Stomach (tissue), 19 donors: ENCODE results near the gene OR8B4. TPM values are rescaled to one million over a fixed set of nuclear protein-coding genes. Genes with fewer than 3 reads are reported as not detected.
A peak's percentile ranks its signal among the peaks of the same experiment; 100 is the strongest.

Experiments
- DNase-seq, 2 donors: peaks; one replicate each; pipeline versions ENCODE4 v3.0.0 to v3.0.0-alpha.2; 2013 to 2019
- H3K27ac ChIP-seq, 5 donors: fragments of 200-600 bp in 4 of 5; sonication (generic) in 4 of 5; one replicate each; pipeline ENCODE4 v1.5.1; 2013 to 2019; ENCODE audit warnings: mild to moderate bottlenecking in 1 of 5, moderate library complexity in 1 of 5
- H3K27me3 ChIP-seq, 3 donors: fragments of 200-600 bp; sonication (generic); one replicate each; pipeline ENCODE4 v1.5.1; 2017 to 2019; ENCODE audit warnings: mixed run types in 1 of 3
- H3K36me3 ChIP-seq, 4 donors: fragments of 200-600 bp; sonication (generic); 1 replicate in 3 of 4; 2 replicates in 1 of 4; pipeline ENCODE4 v1.5.1; 2016 to 2019
- H3K4me1 ChIP-seq, 4 donors: fragments of 200-600 bp; sonication (generic); one replicate each; pipeline ENCODE4 v1.5.1; 2016 to 2019
- H3K4me3 ChIP-seq, 4 donors: fragments of 200-600 bp; sonication (generic) in 3 of 4; one replicate each; pipeline ENCODE4 v1.5.1; 2016 to 2019; ENCODE audit warnings: mild to moderate bottlenecking in 1 of 4
- H3K9me3 ChIP-seq, 4 donors: fragments of 200-600 bp; sonication (generic); one replicate each; pipeline ENCODE4 v1.5.1; 2016 to 2019
- EP300 ChIP-seq: sonication (generic); formaldehyde crosslinking; IDR thresholded peaks from one replicate; pipeline ENCODE4 v1.6.1; 2017; ENCODE audit warnings: antibody characterized with exemption
- POLR2A ChIP-seq, 4 donors: fragments of 450-650 bp; IDR thresholded peaks; one replicate each; pipeline ENCODE4 v1.6.1; 2016; ENCODE audit warnings: antibody characterized with exemption in 4 of 4, control low read depth in 2 of 4, mild to moderate bottlenecking in 1 of 4, moderate library complexity in 1 of 4
- POLR2AphosphoS5 ChIP-seq, 3 donors: sonication (generic); formaldehyde crosslinking; IDR thresholded peaks; one replicate each; pipeline ENCODE4 v1.6.1; 2016; ENCODE audit warnings: antibody characterized with exemption in 3 of 3
- WGBS, 5 donors: extraction: QIAGEN DNeasy Blood & Tissue Kit in 3 of 5; methylation state at CpG; one replicate each; pipeline versions ENCODE4 v1.1.5 to v1.1.7; 2013 to 2018; 5-methylcytosine and 5-hydroxymethylcytosine counted together
- intact Hi-C: fragments of 100-400 bp; cut with DNase I; formaldehyde crosslinking; loops from one replicate; pipeline ENCODE4 v1.15.1; 2023; ENCODE audit warnings: low total_unique reads
- long read RNA-seq, 10 donors: transcript quantifications; one replicate each; lab custom pipeline, GENCODE V29; 2026
- polyA plus RNA-seq, 3 donors: library from polyadenylated mRNA; stranded (reverse); fragments of 200-250 nt; gene quantifications; one replicate each; pipeline ENCODE4 v1.2.3, GENCODE V29; 2013
- total RNA-seq, 5 donors: library from RNA; depleted of rRNA; stranded (reverse); fragments of >200 nt; gene quantifications; one replicate each; pipeline versions ENCODE4 v1.1.0 to v1.2.3, GENCODE V29; 2014 to 2016
- TF ChIP-seq, protein P1 (sequence below), 7 experiments: fragments of 450-650 bp in 4 of 7; fragments of 200-600 bp in 3 of 7; sonication (generic) in 3 of 7; IDR thresholded peaks; one replicate each; pipeline ENCODE4 v1.5.1; 2016 to 2019; ENCODE audit warnings: antibody characterized with exemption in 7 of 7, control low read depth in 2 of 7, mild to moderate bottlenecking in 1 of 7
- donor health status: healthy with polysubstance abuse.
- donor health status: Bipolar disorder and iron deficiency.
- donor health status: healthy.

OR8B4 gene, protein sequence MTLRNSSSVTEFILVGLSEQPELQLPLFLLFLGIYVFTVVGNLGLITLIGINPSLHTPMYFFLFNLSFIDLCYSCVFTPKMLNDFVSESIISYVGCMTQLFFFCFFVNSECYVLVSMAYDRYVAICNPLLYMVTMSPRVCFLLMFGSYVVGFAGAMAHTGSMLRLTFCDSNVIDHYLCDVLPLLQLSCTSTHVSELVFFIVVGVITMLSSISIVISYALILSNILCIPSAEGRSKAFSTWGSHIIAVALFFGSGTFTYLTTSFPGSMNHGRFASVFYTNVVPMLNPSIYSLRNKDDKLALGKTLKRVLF
- total RNA-seq, result not detected
- not detected for polyA plus RNA-seq
- long read RNA-seq, donor 1, result 0 reads
- long read RNA-seq, donor 2, result 0 reads
- long read RNA-seq, donor 3, result 0 reads
- long read RNA-seq, donor 4, result 0 reads
- long read RNA-seq, donor 5, result 0 reads
- long read RNA-seq, donor 6, result 0 reads
- long read RNA-seq, donor 7, result 0 reads
- long read RNA-seq, donor 8, result 0 reads
- long read RNA-seq, donor 9, result 0 reads
- long read RNA-seq, donor 10, result 0 reads

DNA sequence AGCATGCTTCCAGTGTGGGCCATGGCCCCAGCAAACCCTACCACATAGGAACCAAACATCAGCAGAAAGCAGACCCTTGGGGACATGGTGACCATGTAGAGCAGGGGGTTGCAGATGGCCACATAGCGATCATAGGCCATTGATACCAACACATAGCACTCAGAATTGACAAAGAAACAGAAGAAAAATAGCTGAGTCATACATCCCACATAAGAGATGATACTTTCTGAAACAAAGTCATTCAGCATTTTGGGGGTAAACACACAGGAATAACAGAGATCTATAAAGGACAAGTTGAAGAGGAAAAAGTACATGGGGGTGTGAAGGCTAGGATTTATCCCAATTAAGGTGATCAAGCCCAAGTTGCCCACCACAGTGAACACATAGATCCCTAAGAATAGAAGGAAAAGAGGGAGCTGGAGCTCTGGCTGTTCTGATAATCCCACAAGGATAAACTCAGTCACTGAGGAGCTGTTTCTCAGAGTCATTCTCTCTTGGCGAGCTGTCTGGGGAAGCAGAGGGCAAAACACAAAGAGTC is at the start of gene OR8B4:
Gene OR8B4 (minus strand): TSS at position 488 of the 538 bp plus-strand sequence. CDS start 0 bp downstream, at position 488.
- intact Hi-C loops, result no loop called here
- no peak for DNase-seq
- peaks cover 0 to 9% (median 0%) of the 10 kb centered on the region in 3 donors for H3K27me3 ChIP-seq
- 57 to 93% (median 87%) methylated on average over 2 of the region's 2 CpGs for WGBS, 5 donors
- H3K4me1 ChIP-seq, result no peaks in the 10 kb centered on the region
- TF ChIP-seq, protein P1, sequence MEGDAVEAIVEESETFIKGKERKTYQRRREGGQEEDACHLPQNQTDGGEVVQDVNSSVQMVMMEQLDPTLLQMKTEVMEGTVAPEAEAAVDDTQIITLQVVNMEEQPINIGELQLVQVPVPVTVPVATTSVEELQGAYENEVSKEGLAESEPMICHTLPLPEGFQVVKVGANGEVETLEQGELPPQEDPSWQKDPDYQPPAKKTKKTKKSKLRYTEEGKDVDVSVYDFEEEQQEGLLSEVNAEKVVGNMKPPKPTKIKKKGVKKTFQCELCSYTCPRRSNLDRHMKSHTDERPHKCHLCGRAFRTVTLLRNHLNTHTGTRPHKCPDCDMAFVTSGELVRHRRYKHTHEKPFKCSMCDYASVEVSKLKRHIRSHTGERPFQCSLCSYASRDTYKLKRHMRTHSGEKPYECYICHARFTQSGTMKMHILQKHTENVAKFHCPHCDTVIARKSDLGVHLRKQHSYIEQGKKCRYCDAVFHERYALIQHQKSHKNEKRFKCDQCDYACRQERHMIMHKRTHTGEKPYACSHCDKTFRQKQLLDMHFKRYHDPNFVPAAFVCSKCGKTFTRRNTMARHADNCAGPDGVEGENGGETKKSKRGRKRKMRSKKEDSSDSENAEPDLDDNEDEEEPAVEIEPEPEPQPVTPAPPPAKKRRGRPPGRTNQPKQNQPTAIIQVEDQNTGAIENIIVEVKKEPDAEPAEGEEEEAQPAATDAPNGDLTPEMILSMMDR (IDR thresholded peaks at IDR 0.05), result no peak
- no peak for TF ChIP-seq POLR2A (IDR thresholded peaks at IDR 0.05)
- TF ChIP-seq POLR2AphosphoS5 (IDR thresholded peaks at IDR 0.05), result no peak
- no peak for TF ChIP-seq EP300
- no peaks in the 10 kb centered on the region for H3K36me3 ChIP-seq
- peaks cover 0 to 4% (median 0%) of the 10 kb centered on the region in 4 donors for H3K9me3 ChIP-seq
- H3K27ac ChIP-seq, result no peak within 1 kb of the TSS
- no peak within 1 kb of the TSS for H3K4me3 ChIP-seq

DNA sequence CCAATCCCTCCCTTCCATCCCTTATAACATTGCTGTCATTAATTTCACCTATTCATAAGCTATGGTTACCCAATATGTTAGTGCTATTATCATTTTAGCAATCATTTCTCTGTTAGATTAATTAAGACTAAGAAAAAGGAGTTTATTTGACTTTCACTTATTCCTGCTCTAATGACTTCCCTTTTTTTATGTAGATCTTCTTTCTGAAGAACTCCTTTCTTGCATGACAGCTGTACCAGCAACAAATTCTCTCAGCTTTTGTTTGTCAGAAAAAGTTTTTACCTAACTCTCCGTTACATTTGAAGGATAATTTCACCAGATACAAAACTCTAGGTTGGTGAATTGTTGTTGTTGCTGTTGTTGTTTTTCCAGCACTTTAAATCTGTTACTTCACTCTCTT is 49.4 kb upstream of the OR8B4 start:
- H3K4me3 ChIP-seq, result no peak overlapping the region
- no peaks in the 10 kb centered on the region for H3K9me3 ChIP-seq
- no peak for DNase-seq
- no peaks in the 10 kb centered on the region for H3K36me3 ChIP-seq
- intact Hi-C loops, result no loop called here
- 33 to 73% (median 61%) methylated on average over 1 of the region's 1 CpG for WGBS, 5 donors
- TF ChIP-seq EP300, result no peak
- TF ChIP-seq, protein P1 (IDR thresholded peaks at IDR 0.05), result no peak
- no peak for TF ChIP-seq POLR2A (IDR thresholded peaks at IDR 0.05)
- TF ChIP-seq POLR2AphosphoS5 (IDR thresholded peaks at IDR 0.05), result no peak
- no peak overlapping the region for H3K27ac ChIP-seq
- H3K4me1 ChIP-seq, result no peaks in the 10 kb centered on the region
- H3K27me3 ChIP-seq, result no peaks in the 10 kb centered on the region

DNA sequence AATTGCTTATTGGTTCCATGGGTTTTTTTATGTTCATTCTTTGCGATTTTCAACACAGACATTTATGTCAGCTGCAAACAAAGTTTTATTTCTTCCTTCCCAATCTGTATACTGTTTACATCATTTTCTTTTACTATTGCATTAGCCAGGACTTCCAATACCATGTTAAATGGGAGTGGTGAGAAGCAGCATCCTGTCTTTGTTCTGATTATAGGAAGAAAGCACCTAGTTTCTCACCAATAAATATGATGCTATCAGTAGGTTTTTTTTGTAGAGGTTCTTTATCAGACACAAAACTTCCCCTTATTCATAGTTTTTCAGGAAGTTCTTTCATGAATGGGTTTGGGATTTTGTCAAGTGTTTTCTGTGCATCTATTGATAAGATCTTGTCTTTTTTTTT is 48.8 kb upstream of the OR8B4 start:
- intact Hi-C loops, result no loop called here
- DNase-seq, result no peak
- Histone ChIP-seq H3K27ac (no peak overlapping the region), H3K9me3 (no peaks in the 10 kb centered on the region), H3K36me3 (no peaks in the 10 kb centered on the region), H3K4me3 (no peak overlapping the region), H3K27me3 (no peaks in the 10 kb centered on the region), H3K4me1 (no peaks in the 10 kb centered on the region)
- no peak for TF ChIP-seq POLR2AphosphoS5 (IDR thresholded peaks at IDR 0.05)
- TF ChIP-seq, protein P1 (IDR thresholded peaks at IDR 0.05), result no peak
- TF ChIP-seq EP300, result no peak
- no peak for TF ChIP-seq POLR2A (IDR thresholded peaks at IDR 0.05)
- 55 to 75% (median 70%) methylated on average over 1 of the region's 1 CpG for WGBS, 5 donors

DNA sequence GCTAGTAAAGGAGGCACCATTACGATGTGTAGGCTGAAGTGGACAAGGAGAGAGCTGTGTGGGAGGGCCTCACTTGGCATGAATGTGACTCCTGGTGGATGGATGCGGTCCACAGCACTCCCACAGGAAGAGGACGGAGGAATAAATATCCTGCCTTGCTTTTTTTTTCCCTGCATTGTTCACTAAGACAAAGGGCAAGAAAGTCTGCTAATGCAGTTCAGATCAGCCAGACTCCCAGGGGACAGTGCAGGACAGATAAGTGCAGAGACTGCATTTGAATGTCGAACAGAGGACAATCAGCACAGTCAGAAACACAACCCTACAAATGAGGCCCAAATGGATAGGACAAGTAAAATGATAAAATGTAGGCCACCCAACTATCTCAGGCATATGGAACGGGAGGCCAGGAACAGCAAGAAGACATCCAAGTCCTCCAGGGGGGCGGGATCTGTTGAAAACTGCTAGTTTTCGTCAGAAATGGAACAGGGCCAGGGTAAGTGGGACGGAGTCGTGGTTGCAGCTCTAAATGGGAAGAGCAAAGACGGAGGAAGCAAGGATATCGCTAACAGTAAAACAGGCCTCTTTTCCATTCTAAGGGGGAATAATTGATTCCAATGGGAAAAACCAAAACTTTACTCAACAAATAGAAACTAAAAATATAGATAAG is 46.0 kb upstream of the OR8B4 start:
- WGBS, 5 donors, result 67 to 75% (median 70%) methylated on average over 11 of the region's 11 CpGs
- TF ChIP-seq EP300 (no peak), POLR2AphosphoS5 (IDR thresholded peaks at IDR 0.05) (no peak)
- TF ChIP-seq, protein P1 (IDR thresholded peaks at IDR 0.05), result no peak
- H3K4me1 ChIP-seq, result no peaks in the 10 kb centered on the region
- H3K27ac ChIP-seq, result no peak overlapping the region
- intact Hi-C loops, result no loop called here
- no peaks in the 10 kb centered on the region for H3K27me3 ChIP-seq
- H3K4me3 ChIP-seq, result no peak overlapping the region
- DNase-seq, result peak in 1 of 2 donors; percentile 43
- no peaks in the 10 kb centered on the region for H3K36me3 ChIP-seq
- no peaks in the 10 kb centered on the region for H3K9me3 ChIP-seq
